Measurements from ENCODE around the gene HLX.

Gene HLX

DNA sequence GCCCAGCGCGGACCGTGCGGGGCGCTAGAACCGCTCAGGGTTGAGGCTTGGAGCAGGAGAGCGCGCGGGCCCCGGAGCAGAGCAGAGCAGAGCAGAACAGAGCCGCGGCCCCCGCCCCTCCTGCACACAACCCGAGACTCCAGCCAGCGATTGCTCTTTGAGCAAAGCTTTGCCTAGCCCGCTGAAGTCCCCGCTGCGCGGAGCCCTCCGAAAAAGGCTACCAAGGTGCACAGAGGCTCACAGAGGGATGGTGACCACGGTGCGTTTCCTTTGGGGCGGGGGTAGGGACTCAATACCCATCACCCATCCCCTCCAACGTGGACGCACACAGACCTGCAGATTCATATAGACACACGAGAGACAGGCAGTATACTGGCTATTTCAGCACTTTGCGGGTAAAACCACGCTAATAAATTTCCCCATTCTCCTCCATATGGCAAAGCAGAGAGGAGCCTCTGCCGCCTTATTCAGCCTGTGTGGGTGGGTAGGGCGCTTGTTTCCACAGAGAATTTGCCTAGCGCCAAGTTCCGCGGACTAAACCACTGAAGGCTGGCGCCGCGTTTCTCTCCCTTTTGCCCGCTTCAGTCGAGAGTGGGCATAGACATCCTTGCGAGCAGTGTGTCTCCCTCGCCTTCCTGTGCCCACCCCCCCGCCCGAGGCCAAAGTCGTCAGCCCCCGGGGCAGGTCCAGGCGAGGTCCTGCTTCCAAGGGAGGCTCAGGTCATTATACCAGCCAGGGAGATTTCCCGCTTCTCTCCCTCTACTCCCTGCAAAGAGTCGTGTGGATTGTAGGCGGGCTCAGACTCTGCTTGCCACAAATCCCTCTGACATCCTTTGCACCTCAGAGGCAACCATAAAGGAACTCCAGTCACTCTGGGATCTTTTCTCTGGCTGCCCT is 8.5 kb downstream of the HLX start:
- no peak for DNase-seq (ENCODE audit: low read depth)
- no peak overlapping the region for H3K4me3 ChIP-seq (ENCODE audit: low read length)

DNA sequence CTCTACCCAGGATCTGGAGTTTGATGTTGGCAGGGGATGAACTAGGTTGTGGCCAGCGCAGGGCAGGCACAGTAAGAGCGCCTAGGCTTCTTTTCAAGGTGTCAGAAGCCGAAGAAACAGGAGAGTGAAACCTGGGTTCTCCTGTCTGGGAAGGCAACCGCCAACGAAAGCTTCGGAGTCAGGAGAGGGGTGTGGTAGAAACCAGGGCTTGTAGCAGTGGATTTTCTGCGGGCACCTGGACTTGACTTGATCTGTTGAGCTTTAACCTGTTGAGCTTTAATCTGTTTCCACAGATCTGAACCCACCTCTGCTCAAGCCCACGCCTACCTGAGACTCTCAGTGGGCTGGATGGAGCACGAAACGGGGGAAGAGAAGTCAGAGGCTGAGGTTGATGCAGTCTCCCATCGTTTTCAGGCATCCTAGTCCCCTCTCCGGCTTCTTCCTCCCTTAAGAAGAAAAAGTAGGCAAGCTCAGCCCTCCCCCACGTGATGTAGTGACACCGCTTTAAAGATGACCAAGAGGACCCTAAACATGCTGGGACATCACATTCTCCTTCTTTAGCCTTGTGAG is 9.3 kb downstream of the HLX start:
- no peak for DNase-seq (ENCODE audit: low read depth)
- TF ChIP-seq, protein P1, sequence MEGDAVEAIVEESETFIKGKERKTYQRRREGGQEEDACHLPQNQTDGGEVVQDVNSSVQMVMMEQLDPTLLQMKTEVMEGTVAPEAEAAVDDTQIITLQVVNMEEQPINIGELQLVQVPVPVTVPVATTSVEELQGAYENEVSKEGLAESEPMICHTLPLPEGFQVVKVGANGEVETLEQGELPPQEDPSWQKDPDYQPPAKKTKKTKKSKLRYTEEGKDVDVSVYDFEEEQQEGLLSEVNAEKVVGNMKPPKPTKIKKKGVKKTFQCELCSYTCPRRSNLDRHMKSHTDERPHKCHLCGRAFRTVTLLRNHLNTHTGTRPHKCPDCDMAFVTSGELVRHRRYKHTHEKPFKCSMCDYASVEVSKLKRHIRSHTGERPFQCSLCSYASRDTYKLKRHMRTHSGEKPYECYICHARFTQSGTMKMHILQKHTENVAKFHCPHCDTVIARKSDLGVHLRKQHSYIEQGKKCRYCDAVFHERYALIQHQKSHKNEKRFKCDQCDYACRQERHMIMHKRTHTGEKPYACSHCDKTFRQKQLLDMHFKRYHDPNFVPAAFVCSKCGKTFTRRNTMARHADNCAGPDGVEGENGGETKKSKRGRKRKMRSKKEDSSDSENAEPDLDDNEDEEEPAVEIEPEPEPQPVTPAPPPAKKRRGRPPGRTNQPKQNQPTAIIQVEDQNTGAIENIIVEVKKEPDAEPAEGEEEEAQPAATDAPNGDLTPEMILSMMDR (conservative IDR thresholded peaks at IDR 0.05; ENCODE audit: low read depth, low read length), result no peak
- H3K4me3 ChIP-seq (ENCODE audit: low read length), result no peak overlapping the region

More for the DNA sequence above, 8.5 kb downstream of the HLX start:
- TF ChIP-seq, protein P1 (conservative IDR thresholded peaks at IDR 0.05; ENCODE audit: low read depth, low read length), result no peak

DNA sequence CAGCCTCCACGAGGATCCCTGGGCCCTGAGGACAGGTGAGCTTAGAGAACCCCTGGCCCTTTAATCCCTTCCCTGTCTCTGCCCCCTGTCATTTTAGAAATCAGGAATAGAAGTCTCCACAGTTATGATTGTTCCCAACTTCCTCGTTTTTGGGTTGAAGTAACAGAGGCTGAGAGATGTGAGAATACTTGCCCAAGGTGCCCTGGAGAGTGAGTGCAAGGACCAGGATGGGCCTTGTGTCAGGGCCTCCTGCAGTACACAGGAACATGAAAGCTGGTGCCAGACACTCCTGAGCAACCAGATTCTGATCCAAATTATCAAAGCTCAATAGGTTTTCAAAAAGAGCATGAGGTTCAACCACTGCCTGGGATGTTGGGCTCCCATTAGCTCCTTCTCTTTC is 10.1 kb downstream of the HLX start:
- H3K4me3 ChIP-seq (ENCODE audit: low read length), result no peak overlapping the region
- TF ChIP-seq, protein P1 (conservative IDR thresholded peaks at IDR 0.05; ENCODE audit: low read depth, low read length), result no peak
- DNase-seq (ENCODE audit: low read depth), result no peak

DNA sequence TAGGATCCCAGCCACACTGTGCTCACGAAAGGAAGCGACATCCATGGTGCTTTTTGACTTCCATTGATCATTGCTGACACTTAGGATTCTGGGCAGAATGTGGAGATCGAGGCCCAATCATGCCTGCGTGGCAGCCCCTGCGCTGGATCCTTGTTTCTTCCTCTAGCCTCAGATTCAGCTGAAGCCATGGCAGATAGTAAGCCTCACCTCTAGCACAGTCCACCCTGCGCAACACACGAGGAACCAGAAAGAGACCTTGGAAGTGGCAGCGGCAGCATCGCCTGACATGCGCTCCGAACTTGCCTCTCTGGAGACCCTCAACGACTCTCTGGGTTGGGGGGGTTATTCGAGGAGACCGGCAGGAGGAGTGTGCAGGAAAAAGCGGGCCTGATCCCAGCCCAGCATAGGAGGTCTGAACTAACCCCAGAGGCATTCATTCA is 10.6 kb downstream of the HLX start:
- H3K4me3 ChIP-seq (ENCODE audit: low read length), result no peak overlapping the region
- TF ChIP-seq, protein P1 (conservative IDR thresholded peaks at IDR 0.05; ENCODE audit: low read depth, low read length), result no peak
- no peak for DNase-seq (ENCODE audit: low read depth)

DNA sequence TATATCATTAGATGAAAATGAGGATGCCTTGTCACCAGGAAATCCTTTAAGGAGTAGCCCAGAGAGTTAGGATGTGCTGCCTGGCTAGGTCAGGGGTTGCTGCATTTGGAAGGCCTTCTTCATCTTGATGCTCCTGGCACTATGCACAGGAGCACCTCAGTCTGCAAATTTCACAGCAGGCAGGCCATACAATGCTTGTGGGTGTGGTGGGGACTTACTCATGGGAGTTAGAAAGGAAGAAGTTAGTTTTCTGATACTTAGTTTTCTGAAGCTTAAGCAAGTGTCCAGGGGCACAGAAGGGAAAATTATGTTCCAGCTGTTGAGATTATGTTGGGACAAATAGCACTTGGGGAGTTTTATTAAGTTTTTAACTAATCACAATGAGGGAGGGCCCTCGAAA is 11.4 kb downstream of the HLX start:
- H3K4me3 ChIP-seq (ENCODE audit: low read length), result no peak overlapping the region
- TF ChIP-seq, protein P1 (conservative IDR thresholded peaks at IDR 0.05; ENCODE audit: low read depth, low read length), result no peak
- no peak for DNase-seq (ENCODE audit: low read depth)

DNA sequence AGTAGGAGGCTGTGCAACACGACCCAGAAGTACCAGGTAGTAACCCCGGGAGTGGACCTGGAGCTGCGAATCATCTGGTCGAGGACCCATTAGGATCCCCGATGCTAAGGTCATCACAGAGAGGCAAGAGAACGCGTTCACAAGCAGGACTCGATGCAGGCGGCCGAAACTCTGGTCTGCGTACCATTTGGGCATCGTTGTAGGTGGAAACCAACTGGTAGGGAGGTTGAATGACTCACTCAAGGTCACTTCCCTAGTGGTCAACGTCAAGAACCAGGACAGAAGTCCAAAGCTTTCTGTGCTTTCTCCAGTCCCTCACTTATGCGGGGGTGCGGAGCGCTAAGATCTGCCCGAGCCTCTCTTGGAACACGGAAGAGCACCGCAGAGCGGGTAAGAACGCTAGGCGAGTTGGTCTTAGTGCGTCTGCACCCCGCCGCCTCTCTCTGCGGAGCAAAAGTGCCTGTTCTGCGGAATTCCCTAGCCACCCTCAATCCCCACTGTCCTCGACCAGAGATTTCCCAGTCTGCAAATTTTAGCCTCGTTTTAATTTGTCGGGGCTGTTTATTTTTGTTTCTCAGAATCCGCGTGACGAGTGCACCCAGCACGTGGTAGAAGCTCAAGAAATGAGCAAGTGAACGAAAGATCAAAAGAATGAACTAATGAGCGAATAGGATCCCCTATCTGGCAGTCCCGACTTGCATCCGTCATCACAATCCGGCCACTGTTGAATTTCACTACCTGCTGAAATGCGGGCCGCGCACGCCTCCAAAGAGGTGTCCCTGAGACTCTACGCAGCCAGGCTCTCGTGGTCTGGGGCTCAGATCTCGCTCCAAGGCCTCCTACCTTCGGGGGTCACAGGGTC is 12.2 kb downstream of the HLX start:
- no peak overlapping the region for H3K4me3 ChIP-seq (ENCODE audit: low read length)
- TF ChIP-seq, protein P1 (conservative IDR thresholded peaks at IDR 0.05; ENCODE audit: low read depth, low read length), result no peak
- no peak for DNase-seq (ENCODE audit: low read depth)

All from retinal pigment epithelial cell (primary cell).